Cardiac fibroblast (primary cell): ENCODE data around the gene INSC.
A peak's percentile ranks its signal among the peaks of the same experiment; 100 is the strongest.

Experiments
- DNase-seq, 2 donors: peaks; one replicate each; pipeline versions ENCODE4 v3.0.0 to v3.0.0-alpha.2; 2010; ENCODE audit warnings: low read depth in 2 of 2
- H3K4me3 ChIP-seq, 2 donors: replicated peaks in 1 of 2; 1 replicate in 1 of 2; 2 replicates in 1 of 2; pipeline ENCODE4 v1.5.1; 2011; ENCODE audit warnings: low read depth in 2 of 2, low read length in 2 of 2, mild to moderate bottlenecking in 2 of 2, moderate library complexity in 1 of 2
- TF ChIP-seq, protein P1 (sequence below): IDR thresholded peaks from one replicate; pipeline ENCODE4 v1.5.1; 2011; ENCODE audit warnings: low read depth, mild to moderate bottlenecking, low read length, inconsistent platforms

Gene INSC

DNA sequence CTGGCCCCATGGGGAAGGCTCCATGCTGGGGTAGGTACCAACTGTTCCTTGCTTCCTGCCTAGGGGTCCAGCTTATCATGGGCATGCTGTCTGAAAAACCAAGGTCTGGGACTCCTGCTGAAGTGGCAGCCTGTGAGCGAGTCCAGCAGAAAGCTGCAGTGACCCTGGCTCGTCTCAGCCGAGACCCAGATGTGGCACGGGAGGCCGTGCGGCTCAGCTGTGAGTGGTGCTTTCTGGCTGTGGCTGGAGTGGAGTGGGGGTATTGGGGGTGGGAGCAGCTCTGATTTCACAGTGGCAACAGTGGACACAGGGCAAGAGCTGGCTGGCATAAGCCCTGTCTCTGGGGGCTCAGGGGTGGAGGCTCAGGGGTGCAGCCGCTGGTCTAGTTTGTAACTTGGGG lies 124.1 kb downstream of the INSC start:
- TF ChIP-seq, protein P1, sequence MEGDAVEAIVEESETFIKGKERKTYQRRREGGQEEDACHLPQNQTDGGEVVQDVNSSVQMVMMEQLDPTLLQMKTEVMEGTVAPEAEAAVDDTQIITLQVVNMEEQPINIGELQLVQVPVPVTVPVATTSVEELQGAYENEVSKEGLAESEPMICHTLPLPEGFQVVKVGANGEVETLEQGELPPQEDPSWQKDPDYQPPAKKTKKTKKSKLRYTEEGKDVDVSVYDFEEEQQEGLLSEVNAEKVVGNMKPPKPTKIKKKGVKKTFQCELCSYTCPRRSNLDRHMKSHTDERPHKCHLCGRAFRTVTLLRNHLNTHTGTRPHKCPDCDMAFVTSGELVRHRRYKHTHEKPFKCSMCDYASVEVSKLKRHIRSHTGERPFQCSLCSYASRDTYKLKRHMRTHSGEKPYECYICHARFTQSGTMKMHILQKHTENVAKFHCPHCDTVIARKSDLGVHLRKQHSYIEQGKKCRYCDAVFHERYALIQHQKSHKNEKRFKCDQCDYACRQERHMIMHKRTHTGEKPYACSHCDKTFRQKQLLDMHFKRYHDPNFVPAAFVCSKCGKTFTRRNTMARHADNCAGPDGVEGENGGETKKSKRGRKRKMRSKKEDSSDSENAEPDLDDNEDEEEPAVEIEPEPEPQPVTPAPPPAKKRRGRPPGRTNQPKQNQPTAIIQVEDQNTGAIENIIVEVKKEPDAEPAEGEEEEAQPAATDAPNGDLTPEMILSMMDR: no peak
- no peak for DNase-seq
- no peak overlapping the region for H3K4me3 ChIP-seq

DNA sequence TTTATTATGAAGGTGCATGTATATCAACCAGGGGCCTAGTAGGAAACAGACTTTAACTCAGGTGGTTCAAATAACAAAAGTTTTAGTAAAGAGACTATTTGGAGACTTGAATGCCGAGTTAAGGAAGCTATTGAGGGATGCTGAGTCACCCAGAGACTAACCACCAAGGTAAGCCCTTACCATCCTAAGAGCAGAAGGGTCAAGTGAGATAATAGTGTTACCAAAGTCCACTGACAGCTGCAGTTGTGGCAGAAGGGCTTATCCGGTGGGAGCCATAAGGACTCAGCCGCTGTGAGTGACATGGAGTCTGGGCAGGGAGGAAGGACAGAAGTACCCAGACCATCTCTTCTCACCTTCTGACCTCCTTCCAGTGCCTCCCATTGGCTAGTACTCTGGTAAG lies 134.0 kb downstream of the INSC start:
- no peak for DNase-seq
- no peak overlapping the region for H3K4me3 ChIP-seq
- TF ChIP-seq, protein P1: no peak

DNA sequence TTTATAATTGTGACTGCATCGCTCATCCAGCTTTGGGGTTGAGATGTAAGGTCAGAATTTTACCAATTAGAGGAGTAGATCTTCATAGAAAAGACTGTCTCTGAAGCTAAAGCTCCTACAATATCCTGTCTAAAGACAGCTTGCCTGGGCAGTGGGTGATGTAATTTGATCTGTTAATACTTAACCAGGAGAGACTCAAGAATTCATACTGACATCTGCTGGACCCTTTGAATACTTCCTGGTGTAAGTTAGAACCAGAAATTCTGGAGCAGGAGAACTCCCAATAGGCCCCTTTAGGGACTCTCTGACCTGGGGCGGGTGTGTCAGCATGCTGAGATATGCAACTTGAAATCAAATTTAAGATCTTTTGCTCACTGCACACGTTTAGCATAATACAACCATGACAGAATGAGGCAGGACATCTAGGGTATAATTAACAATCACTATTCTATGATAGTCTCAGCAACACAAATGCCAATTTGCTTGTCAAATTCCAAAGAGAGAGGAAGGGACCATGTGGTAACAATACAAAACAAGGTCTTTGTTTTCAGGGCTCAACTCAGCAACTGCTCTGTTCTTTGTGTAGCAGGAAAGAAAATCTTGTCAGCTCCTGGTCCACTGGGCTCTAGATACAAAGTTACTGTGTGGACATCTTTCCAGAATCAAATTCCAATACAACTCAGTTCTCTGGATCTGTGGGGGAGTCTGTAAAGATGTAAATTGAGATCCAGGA lies 143.9 kb downstream of the INSC start:
- peak; percentile 32 to 33 for DNase-seq
- H3K4me3 ChIP-seq: no peak overlapping the region
- TF ChIP-seq, protein P1: no peak

DNA sequence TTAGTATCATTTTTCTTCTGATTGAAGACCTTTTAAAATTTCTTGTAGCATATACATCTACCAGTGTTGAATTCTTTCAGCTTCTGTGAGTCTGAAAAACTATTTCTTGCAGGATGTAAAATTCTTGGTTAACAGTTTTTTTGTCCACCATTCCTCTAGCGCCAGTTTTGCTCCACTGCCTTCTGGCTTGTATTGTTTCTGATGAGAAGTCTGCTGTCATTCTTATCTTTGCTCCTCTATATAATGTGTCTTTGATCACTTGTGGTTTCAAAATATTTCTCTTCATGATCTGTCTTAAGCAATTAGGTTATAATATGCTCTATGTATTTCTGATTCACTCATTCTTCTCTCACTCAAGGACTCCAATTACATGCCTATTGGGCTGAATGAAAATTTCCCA lies 152.3 kb downstream of the INSC start:
- no peak overlapping the region for H3K4me3 ChIP-seq
- TF ChIP-seq, protein P1: no peak
- DNase-seq: no peak

DNA sequence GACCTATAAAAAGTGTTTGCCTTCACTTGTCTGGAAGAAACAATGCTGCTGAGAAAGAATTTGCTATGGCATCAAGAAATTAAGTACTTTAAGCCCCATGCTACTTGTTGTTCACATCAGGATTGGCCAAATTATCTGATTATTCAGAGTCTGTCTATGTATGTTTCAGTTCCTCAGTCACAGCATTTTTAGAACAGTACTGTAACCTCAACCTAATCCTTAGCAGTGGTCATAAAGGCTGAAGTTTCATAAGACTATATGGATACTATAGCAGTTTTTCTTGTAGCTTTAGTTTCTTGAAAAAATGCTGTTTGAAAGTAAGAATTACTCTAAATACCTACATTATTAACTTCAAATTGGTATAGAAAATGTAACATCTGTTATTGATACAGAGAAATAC lies 153.9 kb downstream of the INSC start:
- no peak overlapping the region for H3K4me3 ChIP-seq
- no peak for DNase-seq
- TF ChIP-seq, protein P1: no peak

DNA sequence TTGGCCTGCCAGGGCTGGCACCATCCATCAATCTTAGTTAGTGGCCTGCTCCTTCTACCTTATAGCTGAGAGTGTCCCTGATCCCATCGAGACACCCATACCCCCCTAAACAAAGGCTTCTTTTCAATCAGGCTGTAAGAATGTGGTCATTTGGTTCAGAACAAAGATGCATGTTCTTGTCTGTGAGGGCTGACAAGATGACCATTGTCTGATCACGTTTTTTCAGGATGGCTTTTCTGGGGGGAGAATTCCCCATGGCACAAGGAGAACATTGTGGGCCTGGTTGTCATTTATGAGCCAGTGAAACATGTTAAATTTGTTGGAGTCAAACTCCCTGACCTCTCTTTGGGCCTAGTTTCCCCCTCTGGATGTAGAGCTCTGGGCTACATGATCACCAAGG lies 160.4 kb downstream of the INSC start:
- H3K4me3 ChIP-seq: no peak overlapping the region
- TF ChIP-seq, protein P1: no peak
- DNase-seq: no peak

DNA sequence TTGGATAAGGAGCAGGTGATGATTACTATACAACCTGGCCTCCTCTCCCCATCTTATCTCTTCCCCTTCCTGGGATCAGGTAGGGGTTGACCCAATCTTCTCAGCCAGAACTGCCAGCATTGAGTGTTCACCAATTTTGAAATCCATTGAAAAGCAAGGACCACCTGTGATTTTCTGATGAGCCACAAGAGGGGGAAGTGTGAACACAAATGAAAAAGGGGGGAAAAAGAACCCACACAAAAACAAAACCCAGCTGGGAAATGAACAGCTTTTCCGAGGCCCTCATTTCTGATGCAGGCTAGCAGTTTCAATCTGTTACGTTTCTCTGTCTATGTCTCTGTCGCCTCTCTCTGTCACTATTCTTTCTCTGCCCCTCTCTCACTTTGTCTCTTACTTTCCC lies 161.9 kb downstream of the INSC start:
- peak; percentile 10 to 12 for DNase-seq
- TF ChIP-seq, protein P1: peak; percentile 20
- H3K4me3 ChIP-seq: no peak overlapping the region
